ENCODE results near the gene HLA-E. TPM values are rescaled to one million over a fixed set of nuclear protein-coding genes. Genes with fewer than 3 reads are reported as not detected.
"Not testable (repeated sequence)": the region's sequence is repeated elsewhere in the genome, so short reads cannot be mapped to it uniquely, and the experiment has no call there.

The HLA-E gene
- polyA plus RNA-seq, 1 experiment = 293 TPM

DNA sequence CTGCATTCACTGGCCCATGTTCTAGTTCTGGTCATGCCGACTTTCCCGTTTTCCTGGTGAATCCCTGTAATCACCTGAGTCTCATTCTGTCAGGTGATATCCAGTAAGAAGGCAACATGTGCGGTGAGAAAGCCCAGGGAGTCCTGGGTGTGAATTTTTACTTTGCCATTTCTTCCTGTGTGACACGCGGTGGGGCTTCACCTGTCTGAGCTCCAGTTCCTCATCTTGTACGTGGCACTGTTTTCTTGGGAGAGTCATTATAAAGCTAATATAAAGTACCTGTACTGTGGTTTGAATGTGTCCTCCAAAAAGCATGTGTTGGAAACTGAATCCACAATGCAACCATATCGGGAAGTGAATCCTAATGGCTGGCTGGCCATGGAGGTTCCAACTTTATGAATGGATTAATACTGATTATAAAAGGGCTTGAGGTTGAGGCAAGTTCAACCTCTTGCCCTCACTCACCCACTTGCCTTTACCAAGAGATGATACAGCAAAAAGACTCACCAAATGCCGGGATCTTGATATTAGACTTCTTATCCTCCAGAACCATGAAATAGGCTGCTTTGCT lies 5.1 kb downstream of the HLA-E start:
- TF ChIP-seq, protein P1, sequence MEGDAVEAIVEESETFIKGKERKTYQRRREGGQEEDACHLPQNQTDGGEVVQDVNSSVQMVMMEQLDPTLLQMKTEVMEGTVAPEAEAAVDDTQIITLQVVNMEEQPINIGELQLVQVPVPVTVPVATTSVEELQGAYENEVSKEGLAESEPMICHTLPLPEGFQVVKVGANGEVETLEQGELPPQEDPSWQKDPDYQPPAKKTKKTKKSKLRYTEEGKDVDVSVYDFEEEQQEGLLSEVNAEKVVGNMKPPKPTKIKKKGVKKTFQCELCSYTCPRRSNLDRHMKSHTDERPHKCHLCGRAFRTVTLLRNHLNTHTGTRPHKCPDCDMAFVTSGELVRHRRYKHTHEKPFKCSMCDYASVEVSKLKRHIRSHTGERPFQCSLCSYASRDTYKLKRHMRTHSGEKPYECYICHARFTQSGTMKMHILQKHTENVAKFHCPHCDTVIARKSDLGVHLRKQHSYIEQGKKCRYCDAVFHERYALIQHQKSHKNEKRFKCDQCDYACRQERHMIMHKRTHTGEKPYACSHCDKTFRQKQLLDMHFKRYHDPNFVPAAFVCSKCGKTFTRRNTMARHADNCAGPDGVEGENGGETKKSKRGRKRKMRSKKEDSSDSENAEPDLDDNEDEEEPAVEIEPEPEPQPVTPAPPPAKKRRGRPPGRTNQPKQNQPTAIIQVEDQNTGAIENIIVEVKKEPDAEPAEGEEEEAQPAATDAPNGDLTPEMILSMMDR (IDR thresholded peaks at IDR 0.05; ENCODE audit: insufficient read depth, low read depth, low read length) = no peak
- POLR2A ChIA-PET = no interaction called here
- Histone ChIP-seq H3K36me3 (ENCODE audit: control insufficient read depth, insufficient read depth, low read length) (peaks cover 28% of the 10 kb centered on the region), H3K4me3 (ENCODE audit: low read depth, low read length) (no peak overlapping the region), H3K27me3 (ENCODE audit: control insufficient read depth, insufficient read depth, low read length) (no peaks in the 10 kb centered on the region)
- DNase-seq (ENCODE audit: low read depth) = no peak
- CTCF ChIA-PET = interaction anchor here (1.5 to 2.8 kb wide), 3 partner anchors 15 to 48 kb away, joined by 7 to 13 read pairs (median 13); no protein-coding TSS in a partner anchor

DNA sequence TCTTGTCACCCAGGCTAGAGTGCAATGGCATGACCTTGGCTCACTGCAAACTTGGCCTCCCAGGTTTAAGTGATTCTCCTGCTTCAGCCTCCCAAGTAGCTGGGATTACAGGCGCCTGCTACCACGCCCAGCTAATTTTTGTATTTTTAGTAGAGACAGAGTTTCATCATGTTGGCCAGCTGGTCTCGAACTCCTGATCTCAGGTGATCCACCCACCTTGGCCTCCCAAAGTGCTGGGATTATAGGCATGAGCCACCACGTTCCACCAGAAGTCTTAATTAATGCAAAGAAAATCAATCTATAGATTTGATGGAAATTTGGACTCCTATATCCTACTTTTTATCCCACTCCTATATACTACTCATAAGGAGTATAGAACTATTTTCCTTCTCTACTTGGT lies 5.8 kb downstream of the HLA-E start:
- CTCF ChIA-PET = interaction anchor here (2.8 kb wide), 1 partner anchor 37 kb away, joined by 13 read pairs; no protein-coding TSS in a partner anchor
- H3K27me3 ChIP-seq (ENCODE audit: control insufficient read depth, insufficient read depth, low read length); POLR2A ChIA-PET; H3K4me3 ChIP-seq (ENCODE audit: low read depth, low read length); DNase-seq (ENCODE audit: low read depth): not testable (repeated sequence)
- peaks cover 28% of the 10 kb centered on the region for H3K36me3 ChIP-seq (ENCODE audit: control insufficient read depth, insufficient read depth, low read length)

DNA sequence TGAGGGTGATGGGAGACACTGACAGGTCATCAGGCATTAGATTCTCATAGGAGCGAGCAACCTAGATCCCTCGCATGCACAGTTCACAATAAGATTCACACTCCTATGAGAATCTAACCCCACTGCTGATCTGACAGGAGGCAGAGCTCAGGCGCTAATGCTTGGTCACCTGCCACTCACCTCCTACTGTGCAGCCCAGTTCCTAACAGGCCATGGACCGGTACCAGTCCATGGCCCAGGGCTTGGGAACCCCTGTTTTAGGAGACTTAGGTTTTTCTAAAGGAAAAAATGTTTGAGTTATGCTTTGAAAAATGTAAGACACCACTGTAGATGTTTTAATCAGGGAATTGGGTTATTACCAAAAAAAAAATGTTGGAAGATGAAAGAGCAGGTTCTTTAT lies 6.7 kb downstream of the HLA-E start:
- TF ChIP-seq, protein P1 (IDR thresholded peaks at IDR 0.05; ENCODE audit: insufficient read depth, low read depth, low read length) = no peak
- DNase-seq (ENCODE audit: low read depth) = no peak
- Histone ChIP-seq H3K4me3 (ENCODE audit: low read depth, low read length) (no peak overlapping the region), H3K27me3 (ENCODE audit: control insufficient read depth, insufficient read depth, low read length) (no peaks in the 10 kb centered on the region), H3K36me3 (ENCODE audit: control insufficient read depth, insufficient read depth, low read length) (peaks cover 22% of the 10 kb centered on the region)
- ChIA-PET CTCF (interaction anchor here (1.0 to 2.4 kb wide), 5 partner anchors 14 to 49 kb away, joined by 3 to 9 read pairs (median 4); no protein-coding TSS in a partner anchor), POLR2A (no interaction called here)

DNA sequence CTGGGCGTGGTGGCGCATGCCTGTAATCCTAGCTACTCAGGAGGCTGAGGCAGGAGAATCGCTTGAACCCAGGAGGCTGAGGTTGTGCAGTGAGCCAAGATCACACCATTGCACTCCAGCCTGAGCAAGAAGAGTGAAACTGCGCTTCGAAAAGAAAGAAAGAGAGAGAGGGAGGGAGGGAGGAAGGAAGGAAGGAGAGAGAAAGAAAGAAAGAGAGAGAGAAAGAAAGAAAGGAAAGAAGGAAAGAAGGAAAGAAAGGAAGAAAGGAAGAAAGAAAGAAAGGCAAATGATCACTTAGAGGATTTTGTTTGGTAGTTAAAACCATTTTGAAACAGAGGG lies 7.9 kb downstream of the HLA-E start:
- POLR2A ChIA-PET; DNase-seq (ENCODE audit: low read depth); H3K4me3 ChIP-seq (ENCODE audit: low read depth, low read length); H3K27me3 ChIP-seq (ENCODE audit: control insufficient read depth, insufficient read depth, low read length): not testable (repeated sequence)
- peaks cover 12% of the 10 kb centered on the region for H3K36me3 ChIP-seq (ENCODE audit: control insufficient read depth, insufficient read depth, low read length)
- CTCF ChIA-PET = interaction anchor here (1.0 to 2.4 kb wide), 4 partner anchors 12 to 47 kb away, joined by 3 to 9 read pairs (median 4); no protein-coding TSS in a partner anchor

DNA sequence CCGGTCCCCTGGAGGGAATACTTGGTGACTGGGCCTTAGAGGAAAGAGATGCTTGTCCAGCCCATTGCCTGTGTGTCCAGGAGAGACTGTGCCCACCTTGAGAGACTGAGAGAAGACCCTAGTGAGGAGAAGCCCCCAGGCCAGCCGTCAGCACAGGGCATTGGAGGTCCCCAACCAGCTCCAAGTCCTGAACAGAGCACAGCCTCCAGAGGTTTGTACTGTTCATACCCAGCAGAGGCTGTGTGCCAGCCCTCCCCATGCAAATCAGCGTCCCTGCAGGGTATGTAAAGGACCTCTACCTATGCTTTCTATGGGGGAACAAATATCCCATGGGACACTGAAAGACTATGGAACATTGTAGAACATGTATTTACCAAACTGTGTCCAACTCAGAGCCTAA lies 8.4 kb downstream of the HLA-E start:
- ChIA-PET POLR2A (no interaction called here), CTCF (interaction anchor here (1.9 to 2.4 kb wide), 2 partner anchors 43 to 47 kb away, joined by 4 to 9 read pairs; no protein-coding TSS in a partner anchor)

DNA sequence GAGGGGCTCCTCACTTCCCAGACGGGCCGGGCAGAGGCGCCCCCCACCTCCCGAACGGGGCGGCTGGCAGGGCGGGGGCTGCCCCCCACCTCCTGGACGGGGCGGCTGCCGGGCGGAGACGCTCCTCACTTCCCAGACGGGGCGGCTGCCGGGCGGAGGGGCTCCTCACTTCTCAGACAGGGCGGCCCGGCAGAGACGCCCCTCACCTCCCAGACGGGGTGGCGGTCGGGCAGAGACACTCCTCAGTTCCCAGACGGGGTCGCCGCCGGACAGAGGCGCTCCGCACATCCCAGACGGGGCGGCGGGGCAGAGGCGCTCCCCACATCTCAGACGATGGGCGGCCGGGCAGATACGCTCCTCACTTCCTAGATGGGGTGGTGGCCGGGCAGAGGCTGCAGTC lies 9.4 kb downstream of the HLA-E start:
- DNase-seq (ENCODE audit: low read depth); H3K4me3 ChIP-seq (ENCODE audit: low read depth, low read length); CTCF ChIA-PET; H3K27me3 ChIP-seq (ENCODE audit: control insufficient read depth, insufficient read depth, low read length); POLR2A ChIA-PET; H3K36me3 ChIP-seq (ENCODE audit: control insufficient read depth, insufficient read depth, low read length): not testable (repeated sequence)

More for the DNA sequence above, 8.4 kb downstream of the HLA-E start:
- TF ChIP-seq, protein P1 (IDR thresholded peaks at IDR 0.05; ENCODE audit: insufficient read depth, low read depth, low read length) = no peak
- H3K4me3 ChIP-seq (ENCODE audit: low read depth, low read length) = no peak overlapping the region
- no peak for DNase-seq (ENCODE audit: low read depth)
- H3K27me3 ChIP-seq (ENCODE audit: control insufficient read depth, insufficient read depth, low read length) = no peaks in the 10 kb centered on the region
- peaks cover 9% of the 10 kb centered on the region for H3K36me3 ChIP-seq (ENCODE audit: control insufficient read depth, insufficient read depth, low read length)
